GM23338 (cell line): ENCODE results near the gene POU2AF2. TPM values are rescaled to one million over a fixed set of nuclear protein-coding genes. Genes with fewer than 3 reads are reported as not detected.

ENCODE experiments used
- ATAC-seq: fragments of 200-7000 bp; cut with Tn5 transposase; 3 replicates; pipeline ENCODE4 v1.9.1; 2020
- DNase-seq: peaks from one replicate; pipeline ENCODE4 v3.0.0-alpha.2; 2015; ENCODE audit warnings: low spot score
- H2AFZ ChIP-seq: fragments of 200-600 bp; sonication (generic); 2 replicates; pipeline ENCODE4 v1.8.0; 2016; ENCODE audit warnings: antibody characterized with exemption, mild to moderate bottlenecking, moderate library complexity
- H3F3A ChIP-seq: fragments of 200-600 bp; sonication (generic); replicated peaks from 2 replicates; pipeline ENCODE4 v1.8.0; 2017; ENCODE audit warnings: antibody characterized with exemption, mixed run types, low read depth
- H3K27ac ChIP-seq: fragments of 200-600 bp; sonication (generic); 2 replicates; pipeline ENCODE4 v1.6.1; 2016; ENCODE audit warnings: low read depth
- H3K27me3 ChIP-seq: fragments of 200-600 bp; sonication (generic); 2 replicates; pipeline ENCODE4 v1.8.0; 2016; ENCODE audit warnings: mild to moderate bottlenecking, mixed run types, moderate library complexity; ENCODE audit not compliant: insufficient read depth
- H3K36me3 ChIP-seq: fragments of 200-600 bp; sonication (generic); 2 replicates; pipeline ENCODE4 v1.8.0; 2016; ENCODE audit warnings: mild to moderate bottlenecking; ENCODE audit not compliant: insufficient read depth
- H3K4me1 ChIP-seq: fragments of 200-600 bp; sonication (generic); 2 replicates; pipeline ENCODE4 v1.8.0; 2016; ENCODE audit warnings: mild to moderate bottlenecking, moderate library complexity; ENCODE audit not compliant: insufficient read depth
- H3K4me2 ChIP-seq: fragments of 200-600 bp; sonication (generic); 2 replicates; pipeline ENCODE4 v1.7.1; 2017; ENCODE audit warnings: mixed run types
- H3K4me3 ChIP-seq: fragments of 200-600 bp; sonication (generic); 2 replicates; pipeline ENCODE4 v1.6.1; 2016; ENCODE audit warnings: mixed run types
- H3K79me2 ChIP-seq: fragments of 200-600 bp; sonication (generic); replicated peaks from 2 replicates; pipeline ENCODE4 v1.8.0; 2017; ENCODE audit warnings: mild to moderate bottlenecking; ENCODE audit not compliant: insufficient read depth
- H3K9me2 ChIP-seq: fragments of 200-600 bp; sonication (generic); 2 replicates; pipeline ENCODE4 v1.8.0; 2017; ENCODE audit not compliant: insufficient read depth
- H4K20me1 ChIP-seq: fragments of 200-600 bp; sonication (generic); replicated peaks from 2 replicates; pipeline ENCODE4 v1.8.0; 2017; ENCODE audit warnings: mild to moderate bottlenecking; ENCODE audit not compliant: insufficient read depth
- H3K27ac Mint-ChIP-seq: 2 replicates; pipeline ENCODE4 v1.8.0; 2020; ENCODE audit warnings: inconsistent platforms, mild to moderate bottlenecking, moderate library complexity, mixed read lengths
- H3K27me3 Mint-ChIP-seq: 3 replicates; pipeline ENCODE4 v1.8.0; 2022; ENCODE audit warnings: low read depth, mild to moderate bottlenecking, moderate library complexity, mixed read lengths, inconsistent platforms; ENCODE audit not compliant: insufficient read depth, poor library complexity
- H3K36me3 Mint-ChIP-seq: 3 replicates; pipeline ENCODE4 v1.8.0; 2021; ENCODE audit warnings: low read depth, mild to moderate bottlenecking, inconsistent platforms, moderate library complexity, mixed read lengths
- H3K4me1 Mint-ChIP-seq: 3 replicates; pipeline ENCODE4 v1.8.0; 2020; ENCODE audit warnings: mild to moderate bottlenecking, inconsistent platforms, mixed read lengths
- H3K4me3 Mint-ChIP-seq: 3 replicates; pipeline ENCODE4 v1.8.0; 2021; ENCODE audit warnings: moderate library complexity, mild to moderate bottlenecking, inconsistent platforms, mixed read lengths
- H3K9me3 Mint-ChIP-seq: 3 replicates; pipeline ENCODE4 v1.8.0; 2020; ENCODE audit warnings: moderate library complexity, mild to moderate bottlenecking, inconsistent platforms, mixed read lengths
- CREB1 ChIP-seq: fragments of 250-450 bp; sonication (Bioruptor Pico); IDR thresholded peaks from 2 replicates; pipeline ENCODE4 v1.5.0; 2020; ENCODE audit warnings: low read depth, mild to moderate bottlenecking, moderate library complexity
- CTCF ChIP-seq, 2 experiments: fragments of 200-600 bp in 1 of 2; sonication (generic) in 1 of 2; conservative IDR thresholded peaks; 2 replicates each; pipeline versions ENCODE4 v1.5.1 to v1.6.1; 2016 to 2017; ENCODE audit warnings: antibody characterized with exemption in 2 of 2, low read depth in 2 of 2, mild to moderate bottlenecking in 2 of 2, moderate library complexity in 1 of 2
- EZH2phosphoT487 ChIP-seq: fragments of 200-600 bp; sonication (generic); IDR thresholded peaks from one replicate; pipeline ENCODE4 v1.8.1; 2018; ENCODE audit warnings: antibody characterized with exemption; ENCODE audit not compliant: unreplicated experiment
- POLR2AphosphoS5 ChIP-seq: IDR thresholded peaks from 2 replicates; pipeline ENCODE4 v1.6.1; 2016; ENCODE audit warnings: antibody characterized with exemption, low read depth
- REST ChIP-seq: IDR thresholded peaks from one replicate; pipeline ENCODE4 v1.6.1; 2018; ENCODE audit warnings: antibody characterized with exemption; ENCODE audit not compliant: unreplicated experiment
- ZNF462 ChIP-seq: fragments of 250-450 bp; sonication (Bioruptor Pico); IDR thresholded peaks from 2 replicates; pipeline ENCODE4 v1.5.0; 2020; ENCODE audit warnings: mild to moderate bottlenecking, moderate library complexity
- polyA plus RNA-seq: library from polyadenylated mRNA; unstranded; fragments of >200 nt; fragmentation: Nextera tagmentation; extraction: Ambion mirVana; gene quantifications from 2 replicates; pipeline ENCODE4 v1.2.1, GENCODE V29; 2016
- total RNA-seq: library from RNA; depleted of rRNA; stranded (reverse); fragments of >200 nt; shearing (Covaris generic); gene quantifications from 2 replicates; pipeline ENCODE4 v1.2.3, GENCODE V29; 2014

Gene POU2AF2
- total and polyA plus RNA-seq, 2 experiments from 2014 or later, result not detected

GRCh38 chr11:111282562-111283075 lies 37.1 kb downstream of the POU2AF2 start (continued):
- TF ChIP-seq REST, result no peak
- no peak for TF ChIP-seq POLR2AphosphoS5
- TF ChIP-seq CREB1, result no peak
- TF ChIP-seq CTCF (conservative IDR thresholded peaks at IDR 0.05; ENCODE audit: low read depth in 2 of 2), result no peak

GRCh38 chr11:111283945-111284481 lies 38.5 kb downstream of the POU2AF2 start:
- no peaks in the 10 kb centered on the region for H3K27me3 Mint-ChIP-seq
- peak; percentile 84 for ATAC-seq
- H3K4me3 Mint-ChIP-seq, result no peak overlapping the region

More at GRCh38 chr11:111283945-111284481, 38.5 kb downstream of the POU2AF2 start:
- no peaks in the 10 kb centered on the region for H4K20me1 ChIP-seq
- peak overlapping the region; percentile 90 for H2AFZ ChIP-seq
- H3K36me3 Mint-ChIP-seq, result no peaks in the 10 kb centered on the region
- H3K27me3 ChIP-seq, result no peaks in the 10 kb centered on the region
- no peak overlapping the region for H3K27ac Mint-ChIP-seq
- H3K4me3 ChIP-seq, result no peak overlapping the region
- no peaks in the 10 kb centered on the region for H3K4me1 ChIP-seq
- H3K9me2 ChIP-seq, result no peaks in the 10 kb centered on the region
- no peaks in the 10 kb centered on the region for H3K79me2 ChIP-seq
- H3K9me3 Mint-ChIP-seq, result no peaks in the 10 kb centered on the region
- H3K27ac ChIP-seq, result no peak overlapping the region
- H3K4me2 ChIP-seq, result no peak overlapping the region
- 0 out of 4 replicates have a peak, but pooled peaks of 1 of the 2 experiments have one; percentile 0 for TF ChIP-seq CTCF (conservative IDR thresholded peaks at IDR 0.05; ENCODE audit: low read depth in 2 of 2)
- TF ChIP-seq EZH2phosphoT487, result no peak
- no peak for TF ChIP-seq ZNF462 (CRISPR knock-in tag)
- H3F3A ChIP-seq, result no peaks in the 10 kb centered on the region
- H3K36me3 ChIP-seq, result no peaks in the 10 kb centered on the region
- H3K4me1 Mint-ChIP-seq, result peaks cover 5% of the 10 kb centered on the region; the same call in 1 of the 3 replicates
- peak; percentile 36 for DNase-seq
